CD4-positive, alpha-beta T cell treated with Interleukin-4 for 1 hour (primary cell): ENCODE results near the gene STK39.

ENCODE experiments used
- DNase-seq, 2 donors: peaks; one replicate each; pipeline ENCODE4 v3.0.0-alpha.2; 2020 to 2022

The STK39 gene

GRCh38 chr2:168241746-168242145 lies 5.6 kb downstream of the STK39 start:
- no peak for DNase-seq

- DNase-seq = no peak
Observed at GRCh38 chr2:168241208-168241607, 6.2 kb downstream of the STK39 start.

GRCh38 chr2:168239281-168239680 lies 8.1 kb downstream of the STK39 start:
- no peak for DNase-seq

- DNase-seq = no peak
Observed at GRCh38 chr2:168237741-168238140, 9.7 kb downstream of the STK39 start.

GRCh38 chr2:168234407-168235085 lies 12.8 kb downstream of the STK39 start:
- peak in 1 of 2 donors; percentile 49 for DNase-seq

GRCh38 chr2:168233726-168234406 lies 13.5 kb downstream of the STK39 start:
- no peak for DNase-seq

GRCh38 chr2:168233166-168233565 lies 14.2 kb downstream of the STK39 start:
- DNase-seq = no peak

- no peak for DNase-seq
Observed at GRCh38 chr2:168231609-168232241, 15.7 kb downstream of the STK39 start.

GRCh38 chr2:168230389-168230788 lies 17.0 kb downstream of the STK39 start:
- DNase-seq = no peak

- no peak for DNase-seq
Observed at GRCh38 chr2:168224346-168224745, 23.0 kb downstream of the STK39 start.

- no peak for DNase-seq
Observed at GRCh38 chr2:168222088-168222487, 25.3 kb downstream of the STK39 start.

GRCh38 chr2:168220965-168221819 lies 26.2 kb downstream of the STK39 start:
- DNase-seq = no peak

GRCh38 chr2:168217920-168218319 lies 29.5 kb downstream of the STK39 start:
- no peak for DNase-seq

GRCh38 chr2:168216351-168217005 lies 30.9 kb downstream of the STK39 start:
- DNase-seq = no peak

GRCh38 chr2:168215813-168216212 lies 31.6 kb downstream of the STK39 start:
- DNase-seq = no peak

GRCh38 chr2:168212866-168213265 lies 34.5 kb downstream of the STK39 start:
- no peak for DNase-seq

- DNase-seq = no peak
Observed at GRCh38 chr2:168212167-168212566, 35.2 kb downstream of the STK39 start.

- DNase-seq = no peak
Observed at GRCh38 chr2:168211664-168212163, 35.7 kb downstream of the STK39 start.

GRCh38 chr2:168210895-168211570 lies 36.4 kb downstream of the STK39 start:
- peak in 1 of 2 donors; percentile 13 for DNase-seq

- DNase-seq = no peak
Observed at GRCh38 chr2:168210216-168210894, 37.0 kb downstream of the STK39 start.

- no peak for DNase-seq
Observed at GRCh38 chr2:168208652-168209051, 38.7 kb downstream of the STK39 start.
